Esophagus mucosa (tissue), 1 donor: ENCODE measurements around the gene NEBL. TPM values are rescaled to one million over a fixed set of nuclear protein-coding genes. Genes with fewer than 3 reads are reported as not detected.

Source experiments
- ATAC-seq: fragments of 200-7000 bp; cut with Tn5 transposase; one replicate; pipeline ENCODE4 v1.9.1; 2020
- total RNA-seq: library from RNA; stranded (reverse); gene quantifications from one replicate; pipeline ENCODE4 v1.2.4, GENCODE V29; 2023
- donor health status: DM: yes; HTN: yes; CAD: no.

NEBL gene
- total RNA-seq, 1 donor from 2014 or later: 30.1 TPM

DNA sequence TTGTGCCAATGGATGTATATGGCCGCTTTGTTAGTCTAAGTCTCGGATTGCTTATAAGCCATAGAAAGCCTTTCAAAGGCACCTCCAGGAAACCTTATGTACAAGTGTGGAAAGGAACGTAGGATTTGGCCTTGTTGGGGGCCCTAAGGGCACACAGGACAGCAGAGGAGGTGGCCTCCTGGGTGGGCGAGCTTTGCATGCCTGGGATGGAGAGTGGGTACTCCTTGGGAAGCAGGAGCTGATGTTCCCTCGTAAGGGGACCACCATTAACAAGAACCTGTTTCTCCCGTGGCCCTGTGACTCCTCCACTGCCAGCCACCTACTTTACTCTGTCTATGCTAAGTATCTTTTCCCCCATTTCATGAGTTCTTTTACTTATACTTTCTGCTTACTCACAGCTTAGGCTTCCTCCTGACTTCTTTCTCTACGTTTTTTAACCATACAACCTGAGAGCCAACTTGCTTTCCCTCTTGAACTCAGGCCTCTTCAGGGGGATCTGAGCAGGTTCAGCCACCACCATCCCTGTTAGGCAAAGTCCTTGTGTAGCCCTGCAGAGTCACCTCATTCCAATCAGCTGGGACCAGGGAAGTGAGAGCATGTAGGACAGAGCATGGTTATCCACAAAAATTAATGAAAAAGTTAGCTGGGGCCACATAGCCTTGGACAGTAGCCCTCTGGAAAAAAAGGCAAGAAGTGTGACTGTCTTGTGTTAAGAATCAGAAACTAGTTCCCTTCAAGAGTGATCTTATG is 118.9 kb downstream of the NEBL start:
- ATAC-seq: no peak

DNA sequence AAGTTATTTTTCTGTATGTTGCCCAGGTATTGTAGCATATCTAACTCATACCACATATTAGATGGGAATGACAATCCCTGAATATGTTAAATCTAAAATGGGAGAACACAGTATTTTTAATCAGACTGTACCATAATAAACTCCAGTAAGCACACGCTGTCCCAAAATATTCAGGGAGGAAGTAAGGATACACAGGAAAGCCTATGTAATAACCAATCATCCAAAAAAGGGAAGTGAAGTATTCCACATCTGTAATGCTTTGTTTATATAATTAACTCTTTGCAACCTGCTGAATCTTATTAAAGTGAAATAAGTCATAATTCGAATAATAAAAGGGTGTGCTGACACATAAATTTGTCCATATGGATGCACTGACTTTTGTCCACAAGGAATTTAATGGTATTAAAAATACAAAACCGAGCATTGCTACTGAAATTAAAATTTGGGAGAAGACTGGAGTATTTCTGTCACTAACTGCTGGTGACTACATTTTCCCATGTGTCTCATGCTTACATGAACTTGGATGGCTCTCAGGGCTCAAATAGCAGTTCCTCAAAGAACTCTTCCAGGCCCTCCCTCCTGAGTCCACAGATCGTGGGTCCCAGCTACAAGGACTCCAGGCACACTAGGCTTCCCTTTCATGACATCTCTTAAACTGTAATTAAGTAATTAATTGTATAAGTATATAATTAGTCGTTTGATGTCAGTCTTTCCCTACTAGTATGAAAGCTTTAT is 120.6 kb downstream of the NEBL start:
- ATAC-seq: no peak

DNA sequence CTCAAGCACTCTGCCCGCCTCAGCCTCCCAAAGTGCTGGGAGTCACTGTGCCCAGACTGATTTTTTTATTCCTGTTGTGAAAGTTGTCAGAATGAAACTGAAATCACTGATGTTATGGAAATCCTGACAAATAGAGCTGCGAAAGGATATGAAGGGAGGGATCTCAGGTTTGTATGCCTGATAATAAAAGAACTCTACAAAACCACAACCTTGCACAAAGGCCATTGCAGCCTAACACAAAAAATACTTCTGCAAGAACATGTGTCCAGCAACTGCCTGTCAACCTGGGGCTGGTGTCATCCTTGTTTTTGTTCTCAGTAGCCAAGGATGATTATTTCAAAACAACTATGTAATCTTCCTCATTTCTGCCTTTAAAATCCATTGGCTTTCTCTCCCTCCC is 126.1 kb downstream of the NEBL start:
- ATAC-seq: no peak

DNA sequence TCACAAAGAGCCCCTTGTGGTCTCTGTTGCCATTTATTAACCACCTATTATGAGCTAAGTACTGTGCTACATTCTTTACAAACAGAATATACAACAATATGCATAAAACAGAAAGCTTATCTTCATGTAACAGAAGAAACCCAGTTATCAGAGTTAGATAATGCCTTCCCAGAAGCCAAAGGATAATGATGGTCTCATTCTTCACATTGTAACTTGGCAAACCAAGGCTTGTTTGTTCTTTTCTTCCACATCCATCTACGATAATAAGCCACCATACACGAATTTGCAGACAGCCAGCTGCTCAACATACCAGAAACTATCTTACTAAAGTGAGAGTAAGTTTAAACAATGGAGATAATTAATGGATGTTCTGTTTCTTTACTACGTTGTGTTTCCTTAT is 127.6 kb downstream of the NEBL start:
- no peak for ATAC-seq

GRCh38 chr10:20768843-20769242 is 128.3 kb downstream of the NEBL start:
- no peak for ATAC-seq

GRCh38 chr10:20767028-20767427 is 130.1 kb downstream of the NEBL start:
- no peak for ATAC-seq

DNA sequence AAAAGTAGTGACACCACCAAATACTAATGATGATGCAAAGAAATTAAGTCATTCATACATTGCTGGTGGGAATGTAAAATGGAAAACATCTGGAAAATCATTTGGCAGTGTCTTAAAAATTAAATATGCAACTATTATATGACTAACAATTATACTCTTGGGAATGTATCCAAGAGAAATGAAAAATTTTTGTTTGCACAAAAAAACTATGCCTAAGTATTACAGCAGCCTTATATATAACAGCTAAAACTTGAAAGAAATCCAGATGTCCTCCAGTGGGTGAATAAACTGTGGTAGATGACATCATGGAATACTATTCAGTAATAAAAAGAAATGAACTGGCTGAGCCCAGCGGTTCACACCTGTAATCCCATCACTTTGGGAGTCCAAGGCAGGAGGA is 132.0 kb downstream of the NEBL start:
- no peak for ATAC-seq

- ATAC-seq: no peak
Observed at GRCh38 chr10:20760460-20760859, 136.7 kb downstream of the NEBL start.

DNA sequence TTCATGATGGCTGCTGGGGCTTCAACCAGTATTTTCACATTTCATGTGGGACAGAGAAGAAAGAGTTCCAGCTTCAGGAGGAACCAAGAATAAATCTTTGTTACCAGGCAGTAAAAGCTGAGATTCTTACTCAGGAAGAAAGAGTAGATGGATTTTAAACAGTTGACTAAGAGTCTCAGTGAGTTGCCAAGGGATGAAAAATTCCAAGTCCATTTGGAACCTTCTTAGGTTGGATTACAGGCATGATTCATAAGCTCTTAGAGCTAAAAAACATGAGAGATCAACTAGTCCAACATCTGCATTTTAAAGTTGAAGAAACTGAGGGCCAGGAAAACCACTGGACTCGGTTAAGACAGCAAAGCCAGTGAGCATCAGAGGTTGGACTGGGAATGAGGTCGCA is 148.6 kb downstream of the NEBL start:
- ATAC-seq: no peak

DNA sequence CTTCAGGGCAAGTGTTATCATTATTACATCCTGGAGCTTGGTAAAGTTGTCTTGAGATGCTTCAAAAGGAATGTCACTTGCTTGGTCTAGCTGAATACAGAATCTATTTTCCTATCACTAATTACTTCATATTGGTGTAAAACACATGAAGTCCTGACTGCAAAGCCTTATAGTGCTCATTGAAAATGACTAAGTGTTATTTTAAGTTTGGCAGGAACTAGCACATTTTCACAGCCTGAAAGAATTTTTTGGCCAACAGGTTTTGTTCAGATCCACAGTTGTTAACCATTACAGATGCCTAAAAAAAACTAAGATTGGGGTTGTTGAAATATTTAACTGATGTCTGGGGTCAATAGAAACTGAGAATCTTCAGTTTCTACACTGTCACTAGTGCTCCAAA is 149.3 kb downstream of the NEBL start:
- ATAC-seq: no peak

- no peak for ATAC-seq
Observed at GRCh38 chr10:20746856-20747255, 150.3 kb downstream of the NEBL start.

GRCh38 chr10:20745556-20746375 is 151.3 kb downstream of the NEBL start:
- ATAC-seq: no peak

DNA sequence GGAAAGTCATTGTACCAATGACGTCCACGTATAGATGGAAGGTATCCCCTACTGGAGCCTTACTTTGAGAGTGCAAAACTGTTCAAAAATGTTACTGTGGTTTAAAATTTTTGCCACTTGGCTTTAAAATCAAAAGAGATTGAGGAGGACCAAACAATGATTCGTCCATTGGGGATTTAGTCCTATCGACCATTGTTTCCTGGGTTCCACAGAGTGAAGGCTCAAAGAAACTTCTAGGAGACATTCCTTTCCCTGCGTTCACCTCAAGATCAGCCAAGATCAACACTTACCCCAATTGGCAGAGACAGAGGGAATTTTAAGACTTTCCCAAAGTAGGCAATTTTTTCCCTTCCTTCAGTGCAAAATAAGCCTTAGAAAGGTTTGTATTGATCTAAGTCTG is 152.3 kb downstream of the NEBL start:
- ATAC-seq: no peak

DNA sequence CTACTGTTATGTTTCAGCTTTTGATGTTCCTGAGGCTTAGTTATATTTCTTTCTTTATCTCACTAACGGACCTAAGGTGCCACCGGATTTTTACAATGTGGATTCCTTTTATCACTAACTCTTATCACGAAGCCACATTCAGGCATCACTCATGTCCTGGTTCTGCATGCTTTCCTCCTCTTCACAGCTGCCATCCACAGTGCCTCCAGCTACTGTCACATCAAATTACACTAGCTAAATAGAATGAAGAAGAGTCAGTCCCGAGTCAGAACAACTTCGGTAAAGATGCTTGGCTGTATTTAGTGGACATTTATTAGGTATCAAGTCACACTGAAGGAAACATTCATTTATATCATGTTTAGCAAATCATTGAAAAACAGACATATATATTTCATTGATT is 153.2 kb downstream of the NEBL start:
- no peak for ATAC-seq

- ATAC-seq: no peak
Observed at GRCh38 chr10:20742737-20743541, 154.2 kb downstream of the NEBL start.

- no peak for ATAC-seq
Observed at GRCh38 chr10:20740120-20740519, 157.0 kb downstream of the NEBL start.

DNA sequence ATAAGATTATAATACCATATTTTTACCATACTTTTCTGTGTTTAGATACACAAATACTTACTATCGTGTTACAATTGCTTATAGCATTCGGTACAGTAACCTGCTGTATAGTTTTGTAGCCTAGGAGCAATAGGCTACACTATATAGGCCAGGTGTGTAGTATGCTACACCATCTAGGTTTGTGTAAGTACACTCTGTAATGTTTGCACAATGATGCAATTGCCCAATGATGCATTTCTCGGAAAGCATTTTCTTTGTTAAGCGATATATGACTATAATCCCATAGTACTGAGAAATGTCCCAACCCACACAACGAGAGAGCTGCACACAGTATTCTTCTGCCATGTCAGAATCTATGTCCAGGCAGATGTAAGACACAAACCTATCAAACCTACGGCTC is 160.0 kb downstream of the NEBL start:
- ATAC-seq: no peak
